ENCODE data around the gene COL24A1.
"Not testable (repeated sequence)": the region's sequence is repeated elsewhere in the genome, so short reads cannot be mapped to it uniquely, and the experiment has no call there.

Gene COL24A1

DNA sequence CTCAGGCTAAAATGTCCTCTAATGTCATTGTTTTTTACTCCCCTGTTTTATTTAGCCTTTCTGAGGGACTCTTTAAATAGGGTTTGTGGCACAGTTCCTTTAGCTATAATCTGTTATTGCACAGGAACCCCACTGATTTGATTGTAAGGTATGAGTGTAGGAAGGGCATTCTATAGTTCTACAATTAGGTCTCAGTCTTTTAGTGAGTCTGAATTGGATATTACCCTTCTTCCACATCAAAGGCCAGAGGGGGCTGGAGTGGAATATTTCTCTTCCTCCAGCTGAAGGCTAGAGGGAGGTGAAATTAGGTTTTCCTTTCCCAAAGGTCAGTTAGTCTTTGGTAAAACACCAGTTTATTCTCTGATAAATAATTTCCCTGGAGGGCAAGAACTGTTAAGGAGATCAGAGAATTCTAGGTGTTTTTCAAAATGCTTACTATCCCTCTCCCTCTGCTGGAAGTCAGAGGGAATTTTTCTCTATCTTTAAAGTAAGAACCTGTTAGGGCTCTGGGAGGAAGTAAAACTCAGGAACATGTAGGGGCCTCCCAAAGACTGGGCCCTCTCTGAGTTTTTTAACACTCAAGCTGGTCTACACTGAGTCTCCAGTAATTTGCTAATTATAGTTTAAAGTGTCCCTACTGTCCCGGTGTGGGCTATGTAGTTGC is 272.1 kb downstream of the COL24A1 start:
- DNase-seq: no peak

DNA sequence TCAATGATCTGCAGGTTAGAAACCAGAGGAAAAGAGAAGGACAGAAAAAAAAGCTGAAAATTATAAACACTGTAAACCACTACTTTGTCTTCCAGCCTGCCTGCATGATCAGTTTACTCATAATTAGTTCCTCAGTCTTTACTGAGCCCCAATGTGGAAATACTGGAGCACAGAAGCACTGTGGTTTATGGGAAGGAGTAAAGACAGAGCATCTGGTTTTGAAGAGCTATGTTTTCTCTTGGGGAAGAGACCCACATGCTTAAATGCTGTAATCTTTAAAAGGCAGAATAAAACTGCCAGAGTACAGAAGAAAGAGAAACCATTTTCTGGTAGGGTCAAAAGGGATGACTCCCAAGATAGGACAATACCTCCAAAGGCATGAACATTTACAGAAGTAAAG is 289.4 kb downstream of the COL24A1 start:
- DNase-seq: no peak

DNA sequence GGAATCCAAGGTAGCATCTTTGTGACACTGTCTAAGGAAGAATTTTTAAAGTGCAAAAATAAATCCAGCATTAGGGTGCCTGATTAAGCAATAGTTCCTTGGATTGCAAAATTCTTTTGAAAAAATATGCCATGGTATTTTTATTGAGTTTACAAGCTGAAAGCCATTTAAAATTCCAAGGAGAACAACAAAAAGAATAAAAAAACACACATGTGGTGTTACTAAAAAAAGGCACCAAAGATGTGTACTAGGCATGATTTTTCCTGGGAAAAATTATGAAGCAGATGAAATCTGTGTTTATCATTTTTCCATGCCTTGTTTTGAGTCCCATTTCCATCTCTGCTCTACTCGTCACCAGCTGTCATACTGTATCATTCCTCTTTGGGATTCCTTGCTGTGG is 291.4 kb downstream of the COL24A1 start:
- no peak for DNase-seq

DNA sequence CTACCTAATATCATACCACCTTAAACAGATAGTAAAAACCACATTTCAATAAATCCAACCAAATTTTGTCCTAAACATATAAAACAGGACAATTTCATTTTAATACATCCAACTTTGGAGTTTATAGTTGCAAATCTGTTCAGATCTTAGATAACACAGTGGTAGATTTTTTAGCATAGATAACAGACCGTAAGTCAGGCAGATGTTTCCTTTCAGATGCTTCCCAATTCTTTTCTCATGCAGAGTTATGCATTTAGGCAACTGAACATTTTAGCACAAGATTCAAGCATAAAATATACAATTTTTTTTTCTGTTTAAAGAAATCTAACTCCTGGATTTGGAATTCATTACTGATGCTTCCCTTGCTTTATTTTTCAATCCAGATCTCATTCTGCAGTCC is 291.8 kb downstream of the COL24A1 start:
- DNase-seq: no peak

DNA sequence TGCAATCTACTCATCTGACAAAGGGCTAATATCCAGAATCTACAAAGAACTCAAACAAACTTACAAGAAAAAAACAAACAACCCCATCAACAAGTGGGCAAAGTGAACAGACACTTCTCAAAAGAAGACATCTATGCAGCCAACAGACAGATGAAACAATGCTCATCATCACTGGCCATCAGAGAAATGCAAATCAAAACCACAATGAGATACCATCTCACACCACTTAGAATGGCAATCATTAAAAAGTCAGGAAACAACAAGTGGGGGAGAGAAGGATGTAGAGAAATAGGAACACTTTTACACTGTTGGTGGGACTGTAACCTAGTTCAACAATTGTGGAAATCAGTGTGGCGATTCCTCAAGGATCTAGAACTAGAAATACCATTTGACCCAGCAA is 292.9 kb downstream of the COL24A1 start:
- DNase-seq: not testable (repeated sequence)

DNA sequence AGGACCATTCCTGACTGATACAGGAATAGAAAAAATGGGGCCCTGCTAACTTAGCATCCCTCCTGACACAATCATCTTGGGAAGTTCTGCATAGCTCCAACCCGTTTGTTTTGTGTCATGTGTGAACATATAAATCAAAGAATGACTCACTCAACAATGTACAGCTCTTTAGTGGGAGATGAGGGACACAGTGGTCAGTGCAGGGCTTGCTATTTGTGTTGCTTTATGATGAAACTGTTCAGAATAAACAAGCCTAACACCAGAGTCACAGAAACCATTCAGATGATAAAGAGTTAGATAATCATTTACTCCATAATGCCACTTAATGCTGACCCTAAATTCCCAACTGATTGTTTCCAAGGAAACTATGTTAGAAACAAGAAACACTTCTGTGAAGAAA is 294.1 kb downstream of the COL24A1 start:
- no peak for DNase-seq

DNA sequence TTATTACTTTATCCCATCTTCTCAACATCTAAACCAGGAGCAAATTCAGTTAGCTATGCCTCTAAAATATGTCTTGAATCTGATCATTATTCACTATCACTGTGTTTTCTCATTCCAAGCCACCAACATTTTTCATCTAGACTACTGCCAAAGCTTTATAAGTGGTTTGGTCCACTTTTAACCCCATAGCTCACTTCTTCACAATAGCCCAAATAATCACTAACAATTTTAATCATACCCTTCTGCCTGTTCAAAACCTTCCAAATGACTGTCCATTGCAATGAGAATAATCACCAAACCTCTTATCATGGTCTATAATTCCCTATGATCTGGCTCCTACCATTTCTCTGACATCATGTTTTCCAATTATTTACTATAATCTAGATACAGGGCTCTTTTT is 298.6 kb downstream of the COL24A1 start:
- no peak for DNase-seq

DNA sequence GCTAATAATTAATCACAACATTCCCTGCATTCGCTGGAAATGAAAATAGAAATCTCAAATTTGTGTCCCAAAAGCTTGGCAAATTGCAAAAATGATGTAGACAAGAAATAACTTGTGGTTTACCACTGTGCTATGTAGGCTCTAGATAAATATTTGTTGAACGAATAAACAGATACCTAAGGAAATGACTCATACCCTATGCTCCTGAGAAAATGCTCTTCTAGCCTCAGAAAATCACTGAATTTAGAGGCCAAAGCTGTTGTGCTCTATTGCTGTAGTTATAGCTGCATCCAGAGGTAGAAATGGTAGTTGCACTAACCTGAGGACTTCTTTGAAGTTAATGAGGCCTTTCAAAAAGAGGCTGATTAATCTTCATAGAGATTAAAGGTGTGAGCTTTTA is 306.3 kb downstream of the COL24A1 start:
- DNase-seq: no peak

DNA sequence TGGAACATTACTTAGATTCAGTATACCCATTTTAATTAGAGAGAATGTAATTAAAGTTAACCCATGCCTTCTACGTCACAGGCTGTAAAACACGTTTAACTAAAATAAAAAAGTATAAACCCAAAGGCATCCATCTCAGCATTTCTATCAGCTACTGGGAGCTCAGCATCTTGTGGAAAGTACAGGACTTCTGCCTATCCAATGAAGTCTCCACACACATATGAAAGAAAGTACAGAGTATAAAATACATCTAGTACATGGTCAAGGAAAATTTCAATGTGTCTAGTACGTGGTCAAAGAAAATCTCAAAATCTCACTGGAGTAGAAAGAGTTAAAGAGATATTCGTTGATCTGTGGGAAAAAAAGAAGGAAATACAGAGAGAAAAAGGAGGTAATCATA is 306.9 kb downstream of the COL24A1 start:
- no peak for DNase-seq

DNA sequence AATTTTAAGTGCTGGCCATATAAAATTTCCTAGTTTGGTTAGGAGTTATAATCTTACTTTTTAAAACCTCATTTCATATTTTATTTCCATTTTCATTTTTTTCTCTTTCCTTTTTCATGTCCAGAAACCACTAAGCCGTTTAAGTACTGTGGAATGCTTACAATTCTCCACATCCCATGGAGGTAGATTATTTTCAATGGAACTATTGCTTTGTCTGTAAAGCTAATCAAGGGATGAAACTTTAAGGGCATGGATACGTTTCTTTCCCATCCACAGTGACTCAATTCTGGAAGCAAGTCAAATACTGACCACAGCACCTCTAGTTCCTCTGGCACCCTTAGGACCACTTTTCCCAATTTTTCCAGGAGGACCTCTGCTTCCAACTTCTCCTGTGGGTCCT is 309.2 kb downstream of the COL24A1 start:
- no peak for DNase-seq

DNA sequence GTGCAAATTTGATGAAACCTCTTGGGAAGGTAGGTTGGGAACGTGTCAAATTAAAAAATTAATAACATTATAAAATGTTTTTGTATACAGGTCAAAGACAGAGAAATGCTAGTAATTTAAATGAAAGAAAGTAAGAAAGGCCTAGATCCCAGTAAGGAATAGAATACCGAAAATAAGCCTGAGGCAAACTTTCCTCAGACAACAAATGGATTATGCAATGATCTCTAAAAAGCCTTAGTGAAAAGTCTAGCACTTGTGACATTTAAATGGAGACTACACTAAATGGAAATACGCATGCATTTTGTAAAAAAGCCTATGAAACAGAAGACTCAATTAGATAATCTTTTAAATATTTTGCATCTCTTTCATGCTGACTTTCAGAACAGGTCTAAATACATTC is 309.9 kb downstream of the COL24A1 start:
- DNase-seq: no peak

DNA sequence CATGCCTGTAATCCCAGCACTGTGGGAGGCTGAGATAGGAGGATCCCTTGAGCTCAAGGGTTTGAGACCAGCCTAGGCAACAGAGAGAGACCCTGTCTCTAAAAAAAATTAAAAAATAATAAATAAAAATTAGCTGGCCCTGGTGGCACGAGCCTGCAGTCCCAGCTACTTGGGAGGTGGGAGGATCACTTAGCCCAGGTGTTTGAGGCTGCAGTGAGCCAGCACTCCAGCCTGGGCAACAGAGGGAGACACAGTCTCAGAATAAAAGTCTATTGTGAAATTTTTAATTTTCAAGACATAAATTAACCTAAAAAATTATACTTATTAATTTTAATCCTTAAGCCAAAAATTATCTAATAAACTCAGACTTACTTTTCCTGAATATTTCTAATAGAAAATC is 317.1 kb downstream of the COL24A1 start:
- no peak for DNase-seq

DNA sequence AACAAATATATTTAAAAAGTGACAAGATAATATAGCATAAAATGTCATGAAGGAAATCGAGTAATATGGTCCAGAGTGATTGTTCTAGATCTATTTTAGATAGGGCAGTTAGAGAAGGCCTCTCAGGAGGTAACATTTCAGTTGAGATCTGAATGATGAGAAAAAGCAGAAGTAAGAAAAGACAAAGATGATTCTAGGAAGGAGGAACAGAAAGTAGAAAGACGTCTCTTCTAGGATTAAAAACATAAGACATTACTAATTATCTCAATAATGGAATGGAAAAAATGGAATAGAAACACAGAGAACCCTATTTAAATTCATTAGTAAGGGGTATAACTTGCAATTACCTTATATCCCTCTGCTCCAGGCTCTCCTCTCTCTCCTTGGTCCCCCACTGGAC is 318.3 kb downstream of the COL24A1 start:
- no peak for DNase-seq

DNA sequence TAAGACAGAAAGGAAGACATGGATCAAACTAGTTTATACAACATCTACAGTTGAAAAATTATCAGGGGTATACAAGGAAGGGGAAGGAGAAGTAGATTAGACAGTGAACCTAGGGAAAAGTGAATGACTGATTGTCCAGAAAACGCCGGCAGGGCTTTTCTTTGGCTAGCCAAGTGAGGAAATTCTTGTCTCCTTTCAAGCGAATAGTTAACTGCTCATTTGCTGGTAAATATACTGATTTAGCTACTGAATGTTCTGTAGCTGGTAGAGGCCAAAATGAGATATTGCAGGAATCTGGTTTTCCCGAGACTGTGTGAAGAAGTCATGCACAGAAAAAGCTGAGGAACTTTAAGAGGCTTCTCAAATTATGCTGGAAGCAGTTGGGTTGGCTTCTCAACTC is 319.8 kb downstream of the COL24A1 start:
- DNase-seq: no peak

DNA sequence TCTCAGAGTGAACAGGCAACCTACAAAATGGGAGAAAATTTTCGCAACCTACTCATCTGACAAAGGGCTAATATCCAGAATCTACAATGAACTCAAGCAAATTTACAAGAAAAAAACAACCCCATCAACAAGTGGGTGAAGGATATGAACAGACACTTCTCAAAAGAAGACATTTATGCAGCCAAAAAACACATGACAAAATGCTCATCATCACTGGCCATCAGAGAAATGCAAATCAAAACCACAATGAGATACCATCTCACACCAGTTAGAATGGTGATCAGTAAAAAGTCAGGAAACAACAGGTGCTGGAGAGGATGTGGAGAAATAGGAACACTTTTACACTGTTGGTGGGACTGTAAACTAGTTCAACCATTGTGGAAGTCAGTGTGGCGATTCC is 323.4 kb downstream of the COL24A1 start:
- DNase-seq: not testable (repeated sequence)

DNA sequence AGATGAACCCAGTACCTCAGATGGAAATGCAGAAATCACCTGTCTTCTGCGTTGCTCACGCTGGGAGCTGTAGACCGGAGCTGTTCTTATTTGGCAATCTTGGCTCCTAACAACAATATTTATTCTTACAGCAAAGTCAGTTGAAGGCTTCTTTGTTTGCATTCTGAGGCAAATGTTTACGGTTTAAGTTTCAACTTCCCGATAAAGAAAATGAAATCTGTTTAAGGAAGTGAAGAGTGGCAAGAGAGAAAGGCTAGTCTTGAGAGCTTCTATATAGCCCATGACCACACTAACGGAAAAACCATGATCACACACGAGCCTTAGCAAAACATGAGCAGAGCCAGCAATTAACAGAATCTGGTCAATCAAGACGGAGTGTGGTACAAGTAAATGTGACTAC is 325.7 kb downstream of the COL24A1 start:
- no peak for DNase-seq

DNA sequence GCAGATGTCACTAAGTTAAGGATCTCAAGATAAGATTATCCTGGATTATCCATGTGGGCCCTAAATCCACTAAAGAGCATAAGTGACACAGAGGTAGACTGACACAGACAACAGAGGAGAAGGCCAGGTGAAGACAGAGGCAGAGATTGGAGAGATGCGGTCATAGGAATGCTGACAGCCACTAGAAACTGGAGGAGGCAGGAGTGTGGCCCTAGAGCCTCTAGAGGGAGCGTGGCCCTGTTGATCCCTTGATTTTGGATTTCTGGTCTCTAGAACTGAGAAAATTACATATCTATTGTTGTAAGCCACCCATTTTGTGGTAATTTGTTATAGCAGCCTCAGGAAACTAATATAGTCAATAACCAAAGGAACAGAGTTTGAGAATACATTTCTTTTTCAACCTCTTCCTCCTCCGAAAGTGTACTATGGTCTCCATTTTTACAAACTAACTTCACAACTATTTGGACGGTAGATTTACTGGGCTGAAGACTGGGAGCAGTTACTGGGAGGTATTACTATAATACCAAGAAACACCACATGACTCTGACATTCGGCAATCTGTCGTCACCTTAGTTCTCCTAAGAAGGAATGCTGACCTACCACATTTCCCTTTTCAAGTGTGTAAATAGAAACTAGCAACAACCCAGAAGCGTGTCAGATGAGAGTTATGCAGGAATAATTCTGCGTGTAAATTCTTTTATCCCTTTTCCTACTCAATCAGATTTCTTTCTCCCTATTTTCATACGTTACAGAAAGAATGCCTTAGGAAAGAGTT is 332.3 kb downstream of the COL24A1 start:
- DNase-seq: no peak

DNA sequence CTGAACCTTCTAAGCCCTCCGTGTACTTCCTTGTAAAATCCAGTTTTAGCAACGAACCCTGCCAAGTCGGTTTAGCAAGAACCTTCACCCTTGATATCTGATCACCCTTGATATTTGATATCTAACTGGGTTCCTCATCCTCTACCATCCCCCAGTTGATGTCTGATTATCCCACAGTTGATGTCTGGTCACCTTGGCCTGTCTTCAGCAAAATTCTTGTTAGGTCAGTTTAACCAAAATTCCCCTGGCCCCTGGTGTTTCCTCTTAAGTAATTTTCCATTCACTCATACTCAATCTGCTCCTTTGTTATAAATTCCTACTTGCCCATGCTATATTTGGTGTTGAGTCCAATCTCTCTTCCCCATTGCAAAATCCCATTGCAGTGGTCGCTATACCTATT is 333.9 kb downstream of the COL24A1 start:
- DNase-seq: no peak

DNA sequence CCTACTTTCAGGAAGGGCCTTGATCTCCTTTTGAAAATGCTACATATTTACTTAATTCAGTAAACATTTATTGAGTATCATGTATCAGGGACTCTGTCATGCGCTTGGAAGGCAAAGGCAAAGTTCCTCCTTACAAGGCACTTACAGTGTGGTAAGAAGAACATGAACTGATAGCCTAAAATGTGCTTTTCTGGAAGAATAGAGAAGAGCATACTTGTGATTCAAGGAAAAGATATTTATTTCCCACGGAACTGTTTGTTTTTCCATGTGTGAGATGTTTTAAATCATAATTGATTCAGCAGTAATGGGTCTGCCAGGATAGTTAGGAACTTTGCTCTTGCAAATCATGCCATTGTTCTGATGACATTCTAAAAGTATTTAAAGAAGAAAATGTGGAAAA is 338.2 kb downstream of the COL24A1 start:
- DNase-seq: no peak

DNA sequence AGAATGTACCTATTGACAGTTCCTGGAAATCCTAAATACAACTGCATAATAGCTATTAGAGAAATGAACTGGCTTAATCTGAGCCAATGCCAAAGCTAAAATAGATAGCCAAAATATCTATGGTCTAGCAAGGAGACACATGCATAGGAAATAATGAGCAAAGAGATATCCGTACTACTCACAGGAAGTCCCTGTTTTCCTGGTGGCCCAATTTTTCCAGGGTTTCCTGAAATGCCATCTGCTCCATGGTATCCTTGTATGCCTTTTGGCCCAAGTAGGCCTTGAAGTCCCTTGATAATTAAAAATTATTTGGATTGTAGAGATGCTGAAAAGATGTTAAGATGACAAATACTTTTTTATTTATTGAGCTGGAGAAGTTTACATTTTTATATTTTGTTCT is 340.0 kb downstream of the COL24A1 start:
- no peak for DNase-seq

DNA sequence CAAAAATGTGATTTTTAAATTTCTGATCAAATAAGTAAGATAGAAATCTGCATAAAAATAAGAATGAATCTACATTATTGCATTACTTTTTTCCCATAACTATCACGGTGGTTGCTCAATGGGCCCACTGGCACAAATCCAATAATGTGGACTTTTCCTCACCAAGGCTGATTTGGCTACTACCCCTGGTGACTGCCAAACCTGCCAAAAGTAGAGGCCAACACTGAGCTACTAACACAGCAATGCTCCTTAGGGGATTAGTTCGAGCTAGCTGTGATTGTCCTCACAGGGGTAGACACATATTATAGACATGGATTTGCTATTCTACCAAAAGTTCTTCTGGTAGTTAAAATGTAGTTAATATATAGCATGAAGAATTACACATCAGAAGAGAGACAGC is 340.7 kb downstream of the COL24A1 start:
- no peak for DNase-seq

DNA sequence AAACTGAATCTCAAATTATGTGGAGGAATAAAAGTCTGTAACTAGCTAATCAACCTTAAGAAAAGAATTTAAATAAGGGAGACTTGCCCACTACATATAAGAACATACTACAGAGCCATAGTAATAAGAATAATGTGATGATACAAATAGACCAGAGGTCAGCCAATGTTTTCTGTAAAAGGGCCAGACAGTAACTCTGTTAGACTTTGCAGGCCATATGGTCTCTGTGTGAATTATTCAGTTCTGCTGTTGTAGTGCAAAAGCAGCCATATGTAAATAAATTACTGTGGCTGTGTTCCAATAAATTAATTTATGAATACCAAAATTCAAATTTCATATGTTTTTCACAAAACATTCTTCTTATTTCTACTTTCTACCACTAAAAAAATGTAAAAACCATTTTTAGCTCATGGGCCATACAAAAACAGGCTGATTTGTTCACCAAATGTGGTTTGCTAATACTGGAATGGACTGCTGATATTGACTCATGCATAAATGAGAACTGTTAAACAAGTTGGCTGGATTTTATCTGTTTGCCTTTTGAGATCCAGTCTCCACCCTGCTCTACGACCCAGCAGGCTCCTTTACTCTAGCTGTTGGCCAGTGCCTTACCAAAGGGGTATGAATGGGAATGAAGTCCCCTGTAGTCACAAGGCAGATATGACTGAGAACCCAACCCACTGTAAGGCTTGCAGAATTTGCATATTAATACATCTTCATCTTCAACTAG is 350.2 kb downstream of the COL24A1 start:
- DNase-seq: no peak

DNA sequence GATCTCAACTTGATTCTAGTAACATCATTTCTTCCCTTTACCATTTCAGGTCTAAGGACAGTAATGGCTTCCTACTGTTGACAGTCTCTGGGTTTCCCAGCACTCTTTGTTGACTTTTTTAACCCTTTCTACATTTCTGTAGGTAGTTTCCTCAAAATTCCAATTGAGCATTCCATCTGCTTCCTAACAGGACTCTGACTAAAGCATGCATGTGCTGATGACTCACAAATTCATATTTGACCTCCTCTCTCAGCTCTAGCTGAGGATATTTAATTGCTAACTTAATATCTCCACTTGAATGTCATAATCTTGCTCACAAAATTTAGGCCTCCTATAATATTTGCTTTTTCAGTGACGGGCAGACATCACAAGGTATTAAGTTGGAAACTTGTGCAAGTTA is 355.1 kb downstream of the COL24A1 start:
- no peak for DNase-seq

DNA sequence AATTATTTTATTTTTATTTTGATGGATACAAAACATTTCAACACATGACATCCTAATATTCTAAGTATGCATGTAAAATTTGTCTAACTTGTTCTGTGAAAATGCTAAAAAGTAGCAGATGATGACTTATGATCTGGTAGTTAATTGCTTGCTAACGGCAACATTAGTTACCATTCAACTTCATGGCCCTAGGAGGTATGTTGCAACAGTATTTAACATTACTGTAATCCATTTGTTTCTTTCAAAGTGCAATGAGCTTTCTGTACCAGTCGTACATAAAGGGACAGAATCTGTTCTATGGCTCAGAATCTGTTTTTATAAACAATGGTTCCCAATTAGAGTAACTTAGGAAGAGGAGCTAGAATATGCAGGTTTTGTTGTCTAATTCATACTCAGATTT is 356.8 kb downstream of the COL24A1 start:
- DNase-seq: no peak
